Measurements from ENCODE around the gene ZNF746.
A peak's percentile ranks its signal among the peaks of the same experiment; 100 is the strongest.
"Not testable (repeated sequence)": the region's sequence is repeated elsewhere in the genome, so short reads cannot be mapped to it uniquely, and the experiment has no call there.

The ZNF746 gene

GRCh38 chr7:149497467-149498261 is at the start of gene ZNF746:
Gene ZNF746, minus strand, starts transcription at chr7:149497809. Its CDS starts 273 bp downstream, at chr7:149497536.
- peak; percentile 67 for DNase-seq

GRCh38 chr7:149547126-149547525 is 49.5 kb upstream of the ZNF746 start:
- no peak for DNase-seq

GRCh38 chr7:149546331-149546730 is 48.7 kb upstream of the ZNF746 start:
- DNase-seq: no peak

GRCh38 chr7:149544028-149544427 is 46.4 kb upstream of the ZNF746 start:
- no peak for DNase-seq

- DNase-seq: no peak
These were observed 35.0 kb upstream of the ZNF746 start for GRCh38 chr7:149532654-149533053.

GRCh38 chr7:149529136-149529718 is 31.6 kb upstream of the ZNF746 start:
- DNase-seq: no peak

- no peak for DNase-seq
These were observed 29.8 kb upstream of the ZNF746 start for GRCh38 chr7:149527414-149527813.

GRCh38 chr7:149525280-149525679 is 27.7 kb upstream of the ZNF746 start:
- DNase-seq: no peak

GRCh38 chr7:149524394-149524793 is 26.8 kb upstream of the ZNF746 start:
- no peak for DNase-seq

- no peak for DNase-seq
These were observed 12.6 kb upstream of the ZNF746 start for GRCh38 chr7:149510248-149510647.

GRCh38 chr7:149509774-149510173 is 12.2 kb upstream of the ZNF746 start:
- DNase-seq: no peak

GRCh38 chr7:149505551-149505950 is 7.9 kb upstream of the ZNF746 start:
- DNase-seq: no peak

- DNase-seq: no peak
These were observed 4.0 kb upstream of the ZNF746 start for GRCh38 chr7:149501651-149502050.

GRCh38 chr7:149500910-149501309 is 3.3 kb upstream of the ZNF746 start:
- no peak for DNase-seq

GRCh38 chr7:149500201-149500600 is 2.6 kb upstream of the ZNF746 start:
- DNase-seq: no peak

- no peak for DNase-seq
These were observed 1.2 kb upstream of the ZNF746 start for GRCh38 chr7:149498811-149499210.

GRCh38 chr7:149496642-149497391 is 792 bp downstream of the ZNF746 start:
- DNase-seq: no peak

- peak; percentile 14 for DNase-seq
These were observed 1.6 kb downstream of the ZNF746 start for GRCh38 chr7:149495785-149496641.

GRCh38 chr7:149494738-149495368 is 2.8 kb downstream of the ZNF746 start:
- DNase-seq: peak; percentile 82

GRCh38 chr7:149493975-149494374 is 3.6 kb downstream of the ZNF746 start:
- not testable (repeated sequence) for DNase-seq

- DNase-seq: no peak
These were observed 4.2 kb downstream of the ZNF746 start for GRCh38 chr7:149493366-149493765.

GRCh38 chr7:149490083-149490760 is 7.4 kb downstream of the ZNF746 start:
- no peak for DNase-seq

Data from MV-4-11 (cell line).